ENCODE results near the gene MTURN.
"Not testable (repeated sequence)": the region's sequence is repeated elsewhere in the genome, so short reads cannot be mapped to it uniquely, and the experiment has no call there.

MTURN gene

GRCh38 chr7:30134611-30135300, at the start of gene MTURN:
Gene MTURN, plus strand, starts transcription at chr7:30134986. Its CDS starts 151 bp downstream, at chr7:30135137.
- DNase-seq (ENCODE audit: low read depth in 2 of 2): peak; percentile 47 to 53

- no peak for DNase-seq (ENCODE audit: low read depth in 2 of 2)
These were observed 48.3 kb upstream of the MTURN start for GRCh38 chr7:30086529-30086928.

GRCh38 chr7:30087371-30087770, 47.4 kb upstream of the MTURN start:
- no peak for DNase-seq (ENCODE audit: low read depth in 2 of 2)

DNA sequence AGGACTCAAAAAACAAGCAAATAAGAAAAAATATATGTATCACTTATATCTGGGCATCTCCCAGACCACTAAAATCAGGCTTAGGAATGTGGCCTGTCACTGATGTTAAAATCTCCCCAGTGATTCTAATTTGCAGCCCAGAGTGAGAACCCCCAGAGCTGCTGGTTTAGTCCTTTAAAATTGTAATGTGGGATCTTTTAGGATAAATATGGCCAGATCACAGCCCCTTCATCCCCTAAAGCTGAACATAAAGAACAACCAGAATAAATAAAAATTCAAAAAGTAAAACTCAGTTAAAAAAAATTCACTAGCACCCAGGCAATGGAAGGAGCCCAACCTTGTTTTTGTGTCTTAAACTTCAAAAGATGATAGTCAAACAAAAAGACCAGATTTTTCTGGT, 46.4 kb upstream of the MTURN start:
- no peak for DNase-seq (ENCODE audit: low read depth in 2 of 2)

DNA sequence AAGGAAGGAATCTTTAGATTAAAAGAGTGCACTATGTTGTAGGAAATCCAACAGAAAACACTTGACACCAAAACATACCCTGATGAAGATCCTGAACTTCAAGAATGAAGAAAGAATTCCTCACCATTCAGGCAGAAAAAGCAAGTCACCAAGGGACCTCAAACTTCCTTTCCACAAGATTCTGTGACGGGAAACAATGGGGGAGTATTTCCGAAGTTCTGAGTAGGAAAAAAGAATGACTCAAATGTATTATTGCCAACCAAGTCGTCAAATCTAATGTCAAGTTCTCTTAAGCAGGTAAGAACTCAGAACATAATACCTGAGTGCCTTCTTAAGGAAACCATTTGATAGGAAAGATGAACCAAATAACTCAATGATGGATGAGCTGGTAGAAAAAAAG, 44.7 kb upstream of the MTURN start:
- DNase-seq (ENCODE audit: low read depth in 2 of 2): no peak

GRCh38 chr7:30091491-30091912, 43.3 kb upstream of the MTURN start:
- DNase-seq (ENCODE audit: low read depth in 2 of 2): peak; percentile 65 to 68

- no peak for DNase-seq (ENCODE audit: low read depth in 2 of 2)
These were observed 42.8 kb upstream of the MTURN start for GRCh38 chr7:30091987-30092386.

DNA sequence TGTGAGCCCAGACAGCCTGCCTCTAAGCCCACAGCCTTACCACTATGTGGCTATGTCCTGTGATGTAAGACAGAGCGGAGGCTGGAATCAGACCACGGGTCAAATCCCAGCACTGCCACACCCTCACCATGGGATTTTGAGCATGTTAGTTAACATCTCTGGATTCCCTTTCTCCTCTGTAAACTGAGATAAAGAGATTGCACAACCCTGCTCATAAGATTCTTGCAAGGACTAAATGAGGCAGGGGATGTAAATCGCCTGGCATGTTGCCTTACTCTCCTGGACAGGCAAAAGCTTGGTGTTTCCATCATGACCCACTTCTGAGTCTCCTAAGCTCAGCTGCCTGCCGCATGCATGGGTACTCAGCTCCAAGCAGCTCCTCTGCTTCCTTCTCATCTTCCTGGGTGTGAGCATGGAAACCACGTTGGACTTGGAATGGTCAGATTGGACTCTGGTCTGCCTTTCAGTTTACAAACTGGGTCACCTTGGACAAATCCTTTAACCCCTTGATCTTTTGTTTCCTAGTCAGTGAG, 41.3 kb upstream of the MTURN start:
- no peak for DNase-seq (ENCODE audit: low read depth in 2 of 2)

GRCh38 chr7:30098599-30098998, 36.2 kb upstream of the MTURN start:
- DNase-seq (ENCODE audit: low read depth in 2 of 2): not testable (repeated sequence)

GRCh38 chr7:30102281-30102680, 32.5 kb upstream of the MTURN start:
- no peak for DNase-seq (ENCODE audit: low read depth in 2 of 2)

GRCh38 chr7:30104157-30104556, 30.6 kb upstream of the MTURN start:
- DNase-seq (ENCODE audit: low read depth in 2 of 2): no peak

DNA sequence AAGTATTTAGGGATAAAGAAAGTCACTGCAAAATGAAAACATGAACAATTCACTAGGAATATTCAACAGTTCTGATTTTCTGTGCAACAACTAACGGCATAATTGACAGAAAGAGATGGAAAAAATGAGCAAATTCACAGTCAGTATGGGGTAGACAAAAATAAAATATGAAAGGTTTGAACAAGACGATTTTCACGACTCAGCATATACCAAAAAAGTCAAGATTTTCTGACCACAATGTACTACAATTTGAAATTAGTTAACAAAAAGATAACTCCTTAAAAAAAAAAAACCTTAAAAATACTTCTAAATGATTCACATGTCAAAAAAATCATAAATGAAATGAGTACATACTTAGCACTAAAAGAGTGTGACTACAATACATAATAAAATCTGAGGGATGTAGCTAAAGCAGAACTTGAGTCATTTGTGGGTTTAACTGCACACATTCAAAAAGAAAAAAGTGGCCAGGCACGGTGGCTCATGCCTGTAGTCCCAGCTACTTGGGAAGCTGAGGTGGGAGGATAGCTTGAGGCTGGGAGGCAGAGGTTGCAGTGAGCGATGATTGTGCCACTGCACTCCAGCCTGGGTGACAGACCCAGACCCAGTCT, 22.6 kb upstream of the MTURN start:
- DNase-seq (ENCODE audit: low read depth in 2 of 2): no peak

- DNase-seq (ENCODE audit: low read depth in 2 of 2): no peak
These were observed 21.6 kb upstream of the MTURN start for GRCh38 chr7:30113144-30113543.

GRCh38 chr7:30114536-30115238, 20.1 kb upstream of the MTURN start:
- DNase-seq (ENCODE audit: low read depth in 2 of 2): no peak

- no peak for DNase-seq (ENCODE audit: low read depth in 2 of 2)
These were observed 19.0 kb upstream of the MTURN start for GRCh38 chr7:30115709-30116297.

DNA sequence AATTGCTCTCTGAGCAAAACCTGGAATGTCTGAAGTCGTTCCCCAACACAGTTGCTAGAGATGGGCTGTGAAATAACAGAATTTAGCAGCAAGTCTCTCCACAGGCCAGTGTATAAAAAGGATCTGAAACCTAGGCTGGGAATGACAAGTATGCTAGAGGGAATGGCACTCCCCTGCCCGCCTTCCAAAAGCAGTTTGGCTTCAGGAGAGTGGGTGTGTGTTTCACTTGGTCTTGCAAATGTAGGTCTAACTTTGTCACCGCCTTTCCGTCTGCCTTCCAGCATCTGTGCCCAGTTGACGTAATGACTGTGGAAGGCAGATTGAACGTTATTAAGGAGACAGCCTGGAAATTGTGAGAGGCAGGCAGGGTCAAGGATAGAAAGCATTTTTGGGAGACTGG, 18.0 kb upstream of the MTURN start:
- DNase-seq (ENCODE audit: low read depth in 2 of 2): no peak

DNA sequence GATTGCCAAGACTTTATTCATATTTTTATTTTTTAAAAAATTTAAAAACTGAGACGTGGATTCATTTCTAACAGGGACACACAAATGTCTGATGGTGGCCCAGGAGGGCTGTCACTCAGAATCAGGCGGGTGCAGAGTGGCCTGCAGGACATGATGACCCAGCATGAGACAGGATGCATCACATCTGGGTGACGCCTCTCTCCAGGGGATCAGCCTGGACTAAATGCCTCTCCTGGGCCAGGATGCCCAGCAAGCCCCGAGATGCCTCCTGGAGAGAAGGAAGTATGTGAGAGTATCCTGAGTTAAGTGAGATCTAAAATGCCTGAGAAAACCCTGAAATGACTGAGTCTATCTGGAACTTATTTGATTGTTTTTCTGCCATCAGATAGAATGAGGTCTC, 16.9 kb upstream of the MTURN start:
- DNase-seq (ENCODE audit: low read depth in 2 of 2): no peak

- no peak for DNase-seq (ENCODE audit: low read depth in 2 of 2)
These were observed 14.8 kb upstream of the MTURN start for GRCh38 chr7:30119890-30120577.

- no peak for DNase-seq (ENCODE audit: low read depth in 2 of 2)
These were observed 813 bp upstream of the MTURN start for GRCh38 chr7:30133736-30134610.

DNA sequence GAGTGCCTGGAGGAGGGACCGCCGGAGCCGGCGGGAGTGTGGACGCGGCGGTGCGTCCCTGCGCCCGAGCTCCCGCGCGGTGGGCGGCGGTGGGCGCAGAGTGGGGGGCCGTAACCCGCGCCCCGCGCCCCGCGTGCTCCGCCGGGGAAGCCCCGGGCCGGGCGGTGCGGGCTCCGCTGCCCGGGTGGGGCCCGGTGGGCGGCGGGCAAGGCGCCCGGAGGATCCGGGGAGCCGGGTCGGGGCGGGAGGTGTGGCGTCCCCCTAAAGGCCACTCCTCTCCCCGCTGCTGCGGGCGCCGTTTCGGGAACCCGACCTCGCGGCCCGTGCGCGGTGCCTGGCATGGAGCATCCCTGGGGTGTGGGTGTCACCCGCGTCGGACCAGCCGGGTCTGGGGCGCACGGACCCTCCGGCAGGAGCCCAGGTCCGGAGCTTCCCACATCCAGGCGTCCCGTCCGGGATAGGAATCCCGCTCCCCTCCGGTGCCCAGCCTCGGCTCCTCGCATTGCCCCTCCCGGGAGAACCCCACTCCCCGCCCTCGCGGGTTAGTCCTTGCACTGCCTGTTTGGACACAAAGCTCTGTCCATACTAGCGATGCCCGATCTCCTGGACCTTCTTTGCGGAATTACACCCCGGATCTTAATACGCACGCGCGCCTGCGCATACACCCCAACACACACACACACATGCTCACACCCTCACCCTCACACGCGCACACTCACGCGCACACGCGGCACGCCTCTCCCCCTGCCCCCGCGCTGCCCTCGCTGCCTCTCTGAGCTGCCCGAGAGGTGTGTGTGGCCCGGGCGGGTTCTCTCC, 723 bp downstream of the MTURN start:
- peak in 1 of 2 experiments; percentile 18 for DNase-seq (ENCODE audit: low read depth in 2 of 2)

Data from fibroblast of skin of left quadriceps (primary cell).